Panc1 (cell line): ENCODE results near the gene SH2D1A. TPM values are rescaled to one million over a fixed set of nuclear protein-coding genes. Genes with fewer than 3 reads are reported as not detected.

Experiments used
- ATAC-seq: fragments of 200-7000 bp; cut with Tn5 transposase; 2 replicates; pipeline ENCODE4 v1.9.1; 2020; ENCODE audit warnings: mild to moderate bottlenecking, moderate library complexity
- BruUV-seq: library from RNA; stranded (reverse); fragments of 400-500 nt; replicated peaks from 2 replicates; lab custom pipeline; 2021; lab: Mats Ljungman, UMichigan
- CTCF ChIA-PET: fragments of 300-600 bp; sonication (Branson Sonifier 250); formaldehyde crosslinking; loops from one replicate; lab custom pipeline; 2022; ENCODE audit warnings: antibody characterized with exemption; lab: Charles Lee
- POLR2A ChIA-PET: fragments of 300-600 bp; sonication (Branson Sonifier 250); formaldehyde crosslinking; loops from one replicate; lab custom pipeline; 2022; ENCODE audit warnings: antibody characterized with exemption; lab: Charles Lee
- DNase-seq: peaks from one replicate; pipeline ENCODE4 v3.0.0-alpha.2; 2010; ENCODE audit warnings: low read depth, low spot score
- H3K27ac ChIP-seq: 2 replicates; pipeline ENCODE4 v1.5.1; 2011; ENCODE audit warnings: mild to moderate bottlenecking, low read length, inconsistent platforms
- H3K27me3 ChIP-seq: fragments of 200-500 bp; sonication (Bioruptor generic); 2 replicates; pipeline ENCODE4 v1.6.0; 2014; ENCODE audit warnings: low read length, inconsistent platforms; ENCODE audit not compliant: control insufficient read depth, insufficient read depth
- H3K36me3 ChIP-seq: fragments of 200-500 bp; sonication (Bioruptor generic); 2 replicates; pipeline ENCODE4 v1.5.1; 2014; ENCODE audit warnings: inconsistent platforms, mild to moderate bottlenecking, low read length, moderate library complexity; ENCODE audit not compliant: control insufficient read depth, insufficient read depth
- H3K4me1 ChIP-seq: 2 replicates; pipeline ENCODE4 v1.5.1; 2011; ENCODE audit warnings: inconsistent platforms, mild to moderate bottlenecking, low read length, moderate library complexity; ENCODE audit not compliant: control insufficient read depth, insufficient read depth
- H3K4me3 ChIP-seq, 2 experiments: 2 replicates each; pipeline ENCODE4 v1.5.1; 2011 to 2012; ENCODE audit warnings: low read depth in 2 of 2, low read length in 2 of 2, mild to moderate bottlenecking in 2 of 2, inconsistent platforms in 1 of 2, moderate library complexity in 1 of 2
- H3K9me3 ChIP-seq: fragments of 200-500 bp; sonication (Bioruptor generic); 2 replicates; pipeline ENCODE4 v1.5.1; 2014; ENCODE audit warnings: low read depth, mild to moderate bottlenecking, inconsistent platforms, low read length, moderate library complexity; ENCODE audit not compliant: control insufficient read depth, insufficient read depth
- CTCF ChIP-seq: fragments of 450-650 bp; IDR thresholded peaks from 2 replicates; pipeline ENCODE4 v1.5.1; 2017; ENCODE audit warnings: mild to moderate bottlenecking
- POLR2AphosphoS5 ChIP-seq: IDR thresholded peaks from 2 replicates; pipeline ENCODE4 v1.6.1; 2012; ENCODE audit warnings: mild to moderate bottlenecking, low read depth, low read length, moderate library complexity
- REST ChIP-seq, 2 experiments: IDR thresholded peaks; 2 replicates each; pipeline ENCODE4 v1.6.1; 2011 to 2012; ENCODE audit warnings: low read depth in 2 of 2, control low read depth in 1 of 2, low read length in 1 of 2, mild to moderate bottlenecking in 1 of 2, moderate library complexity in 1 of 2; ENCODE audit not compliant: insufficient read depth in 1 of 2
- SIN3A ChIP-seq: IDR thresholded peaks from 2 replicates; pipeline ENCODE4 v1.6.1; 2012; ENCODE audit warnings: low read depth, mild to moderate bottlenecking, low read length, moderate library complexity, borderline replicate concordance; ENCODE audit not compliant: insufficient read depth
- TCF7L2 ChIP-seq: IDR thresholded peaks from 2 replicates; pipeline ENCODE4 v1.6.1; 2011; ENCODE audit warnings: mild to moderate bottlenecking, low read depth, low read length, inconsistent platforms
- in situ Hi-C: cut with HindIII; loops from 2 replicates; pipeline ENCODE4 v1.10.0; 2016; ENCODE audit warnings: low sequenced_read_pairs, low pct_unique_long_range_greater_than_20kb
- intact Hi-C: fragments of 100-400 bp; cut with micrococcal nuclease; formaldehyde crosslinking; loops from one replicate; pipeline ENCODE4 v1.10.0; 2022; ENCODE audit not compliant: unreplicated experiment
- total RNA-seq: library from RNA; stranded (reverse); gene quantifications from one replicate; pipeline ENCODE4 v1.2.1, GENCODE V29; 2021; ENCODE audit not compliant: unreplicated experiment

Gene SH2D1A
- total RNA-seq, 1 experiment from 2014 or later, result 0.21 TPM

GRCh38 chrX:124383354-124383753 lies 37.0 kb downstream of the SH2D1A start:
- H3K4me1 ChIP-seq, result no peaks in the 10 kb centered on the region
- in situ Hi-C loops, result no loop called here
- H3K4me3 ChIP-seq, result no peak overlapping the region
- no peak for TF ChIP-seq REST (IDR thresholded peaks at IDR 0.05; ENCODE audit: insufficient read depth in 1 of 2, low read depth in 2 of 2, low read length in 1 of 2)
- TF ChIP-seq SIN3A, result no peak
- no peak for TF ChIP-seq POLR2AphosphoS5
- no peak for TF ChIP-seq CTCF
- no peak for TF ChIP-seq TCF7L2
- no peak overlapping the region for H3K27ac ChIP-seq
- no TSS peak for BruUV-seq
- CTCF ChIA-PET, result no interaction called here
- no peak for DNase-seq
- POLR2A ChIA-PET, result no interaction called here
- H3K27me3 ChIP-seq, result no peaks in the 10 kb centered on the region; the same call in 1 of the 2 replicates
- intact Hi-C loops, result loop anchor here (10.0 kb wide), 1 partner anchor 169 kb away; no protein-coding TSS in a partner anchor
- no peak for ATAC-seq
- no peaks in the 10 kb centered on the region for H3K36me3 ChIP-seq
- no peaks in the 10 kb centered on the region for H3K9me3 ChIP-seq

- Histone ChIP-seq H3K4me1 (no peaks in the 10 kb centered on the region), H3K9me3 (no peaks in the 10 kb centered on the region), H3K36me3 (no peaks in the 10 kb centered on the region), H3K27ac (no peak overlapping the region), H3K27me3 (peaks cover 4% of the 10 kb centered on the region), H3K4me3 (no peak overlapping the region)
- in situ Hi-C loops (no loop called here), intact Hi-C loops (loop anchor here (10.0 kb wide), 1 partner anchor 172 kb away; no protein-coding TSS in a partner anchor)
- ATAC-seq (no peak), DNase-seq (no peak)
- BruUV-seq, result no TSS peak
- POLR2A ChIA-PET, result no interaction called here
- CTCF ChIA-PET, result no interaction called here
- TF ChIP-seq TCF7L2, result no peak
- TF ChIP-seq SIN3A, result no peak
- no peak for TF ChIP-seq REST (IDR thresholded peaks at IDR 0.05; ENCODE audit: insufficient read depth in 1 of 2, low read depth in 2 of 2, low read length in 1 of 2)
- no peak for TF ChIP-seq POLR2AphosphoS5
- no peak for TF ChIP-seq CTCF
Measured at GRCh38 chrX:124386401-124386800, 40.0 kb downstream of the SH2D1A start.
